GM23338 (cell line): ENCODE results near the gene NF1. TPM values are rescaled to one million over a fixed set of nuclear protein-coding genes. Genes with fewer than 3 reads are reported as not detected.

ENCODE experiments used
- ATAC-seq: fragments of 200-7000 bp; cut with Tn5 transposase; 3 replicates; pipeline ENCODE4 v1.9.1; 2020
- DNase-seq: peaks from one replicate; pipeline ENCODE4 v3.0.0-alpha.2; 2015; ENCODE audit warnings: low spot score
- H2AFZ ChIP-seq: fragments of 200-600 bp; sonication (generic); 2 replicates; pipeline ENCODE4 v1.8.0; 2016; ENCODE audit warnings: antibody characterized with exemption, mild to moderate bottlenecking, moderate library complexity
- H3F3A ChIP-seq: fragments of 200-600 bp; sonication (generic); replicated peaks from 2 replicates; pipeline ENCODE4 v1.8.0; 2017; ENCODE audit warnings: antibody characterized with exemption, mixed run types, low read depth
- H3K27ac ChIP-seq: fragments of 200-600 bp; sonication (generic); 2 replicates; pipeline ENCODE4 v1.6.1; 2016; ENCODE audit warnings: low read depth
- H3K27me3 ChIP-seq: fragments of 200-600 bp; sonication (generic); 2 replicates; pipeline ENCODE4 v1.8.0; 2016; ENCODE audit warnings: mild to moderate bottlenecking, mixed run types, moderate library complexity; ENCODE audit not compliant: insufficient read depth
- H3K36me3 ChIP-seq: fragments of 200-600 bp; sonication (generic); 2 replicates; pipeline ENCODE4 v1.8.0; 2016; ENCODE audit warnings: mild to moderate bottlenecking; ENCODE audit not compliant: insufficient read depth
- H3K4me1 ChIP-seq: fragments of 200-600 bp; sonication (generic); 2 replicates; pipeline ENCODE4 v1.8.0; 2016; ENCODE audit warnings: mild to moderate bottlenecking, moderate library complexity; ENCODE audit not compliant: insufficient read depth
- H3K4me2 ChIP-seq: fragments of 200-600 bp; sonication (generic); 2 replicates; pipeline ENCODE4 v1.7.1; 2017; ENCODE audit warnings: mixed run types
- H3K4me3 ChIP-seq: fragments of 200-600 bp; sonication (generic); 2 replicates; pipeline ENCODE4 v1.6.1; 2016; ENCODE audit warnings: mixed run types
- H3K79me2 ChIP-seq: fragments of 200-600 bp; sonication (generic); replicated peaks from 2 replicates; pipeline ENCODE4 v1.8.0; 2017; ENCODE audit warnings: mild to moderate bottlenecking; ENCODE audit not compliant: insufficient read depth
- H3K9me2 ChIP-seq: fragments of 200-600 bp; sonication (generic); 2 replicates; pipeline ENCODE4 v1.8.0; 2017; ENCODE audit not compliant: insufficient read depth
- H4K20me1 ChIP-seq: fragments of 200-600 bp; sonication (generic); replicated peaks from 2 replicates; pipeline ENCODE4 v1.8.0; 2017; ENCODE audit warnings: mild to moderate bottlenecking; ENCODE audit not compliant: insufficient read depth
- H3K27ac Mint-ChIP-seq: 2 replicates; pipeline ENCODE4 v1.8.0; 2020; ENCODE audit warnings: inconsistent platforms, mild to moderate bottlenecking, moderate library complexity, mixed read lengths
- H3K27me3 Mint-ChIP-seq: 3 replicates; pipeline ENCODE4 v1.8.0; 2022; ENCODE audit warnings: low read depth, mild to moderate bottlenecking, moderate library complexity, mixed read lengths, inconsistent platforms; ENCODE audit not compliant: insufficient read depth, poor library complexity
- H3K36me3 Mint-ChIP-seq: 3 replicates; pipeline ENCODE4 v1.8.0; 2021; ENCODE audit warnings: low read depth, mild to moderate bottlenecking, inconsistent platforms, moderate library complexity, mixed read lengths
- H3K4me1 Mint-ChIP-seq: 3 replicates; pipeline ENCODE4 v1.8.0; 2020; ENCODE audit warnings: mild to moderate bottlenecking, inconsistent platforms, mixed read lengths
- H3K4me3 Mint-ChIP-seq: 3 replicates; pipeline ENCODE4 v1.8.0; 2021; ENCODE audit warnings: moderate library complexity, mild to moderate bottlenecking, inconsistent platforms, mixed read lengths
- H3K9me3 Mint-ChIP-seq: 3 replicates; pipeline ENCODE4 v1.8.0; 2020; ENCODE audit warnings: moderate library complexity, mild to moderate bottlenecking, inconsistent platforms, mixed read lengths
- CREB1 ChIP-seq: fragments of 250-450 bp; sonication (Bioruptor Pico); IDR thresholded peaks from 2 replicates; pipeline ENCODE4 v1.5.0; 2020; ENCODE audit warnings: low read depth, mild to moderate bottlenecking, moderate library complexity
- EZH2 ChIP-seq: fragments of 200-600 bp; sonication (generic); IDR thresholded peaks from one replicate; pipeline ENCODE4 v1.8.0; 2017; ENCODE audit warnings: antibody characterized with exemption, mild to moderate bottlenecking, low read depth; ENCODE audit not compliant: unreplicated experiment
- EZH2phosphoT487 ChIP-seq: fragments of 200-600 bp; sonication (generic); IDR thresholded peaks from one replicate; pipeline ENCODE4 v1.8.1; 2018; ENCODE audit warnings: antibody characterized with exemption; ENCODE audit not compliant: unreplicated experiment
- JUNB ChIP-seq: IDR thresholded peaks from one replicate; pipeline ENCODE4 v1.6.1; 2016; ENCODE audit warnings: antibody characterized with exemption; ENCODE audit not compliant: unreplicated experiment
- NANOG ChIP-seq: IDR thresholded peaks from 2 replicates; pipeline ENCODE4 v1.6.1; 2016; ENCODE audit warnings: antibody characterized with exemption, borderline replicate concordance
- POLR2AphosphoS5 ChIP-seq: IDR thresholded peaks from 2 replicates; pipeline ENCODE4 v1.6.1; 2016; ENCODE audit warnings: antibody characterized with exemption, low read depth
- REST ChIP-seq: IDR thresholded peaks from one replicate; pipeline ENCODE4 v1.6.1; 2018; ENCODE audit warnings: antibody characterized with exemption; ENCODE audit not compliant: unreplicated experiment
- STAT1 ChIP-seq: IDR thresholded peaks from one replicate; pipeline ENCODE4 v1.6.1; 2016; ENCODE audit warnings: antibody characterized with exemption; ENCODE audit not compliant: unreplicated experiment
- ZNF114 ChIP-seq: fragments of 250-450 bp; sonication (Bioruptor Pico); IDR thresholded peaks from 2 replicates; pipeline ENCODE4 v1.5.0; 2020; ENCODE audit warnings: mild to moderate bottlenecking, moderate library complexity
- ZNF331 ChIP-seq: fragments of 250-450 bp; sonication (Bioruptor Pico); IDR thresholded peaks from 2 replicates; pipeline ENCODE4 v1.5.0; 2020; ENCODE audit warnings: low read depth, mild to moderate bottlenecking, moderate library complexity
- polyA plus RNA-seq: library from polyadenylated mRNA; unstranded; fragments of >200 nt; fragmentation: Nextera tagmentation; extraction: Ambion mirVana; gene quantifications from 2 replicates; pipeline ENCODE4 v1.2.1, GENCODE V29; 2016
- total RNA-seq: library from RNA; depleted of rRNA; stranded (reverse); fragments of >200 nt; shearing (Covaris generic); gene quantifications from 2 replicates; pipeline ENCODE4 v1.2.3, GENCODE V29; 2014
- TF ChIP-seq, protein P1 (sequence below), 2 experiments: fragments of 200-600 bp in 1 of 2; sonication (generic) in 1 of 2; conservative IDR thresholded peaks; 2 replicates each; pipeline versions ENCODE4 v1.5.1 to v1.6.1; 2016 to 2017; ENCODE audit warnings: antibody characterized with exemption in 2 of 2, low read depth in 2 of 2, mild to moderate bottlenecking in 2 of 2, moderate library complexity in 1 of 2
- TF ChIP-seq, protein P2 (sequence below): IDR thresholded peaks from 2 replicates; pipeline ENCODE4 v1.6.1; 2016; ENCODE audit warnings: antibody characterized with exemption
- TF ChIP-seq, protein P3 (sequence below): fragments of 250-450 bp; sonication (Bioruptor Pico); IDR thresholded peaks from 2 replicates; pipeline ENCODE4 v1.5.0; 2020; ENCODE audit warnings: mild to moderate bottlenecking, moderate library complexity

The NF1 gene
- total and polyA plus RNA-seq, 2 experiments from 2014 or later: 16.3 to 49.7 TPM

DNA sequence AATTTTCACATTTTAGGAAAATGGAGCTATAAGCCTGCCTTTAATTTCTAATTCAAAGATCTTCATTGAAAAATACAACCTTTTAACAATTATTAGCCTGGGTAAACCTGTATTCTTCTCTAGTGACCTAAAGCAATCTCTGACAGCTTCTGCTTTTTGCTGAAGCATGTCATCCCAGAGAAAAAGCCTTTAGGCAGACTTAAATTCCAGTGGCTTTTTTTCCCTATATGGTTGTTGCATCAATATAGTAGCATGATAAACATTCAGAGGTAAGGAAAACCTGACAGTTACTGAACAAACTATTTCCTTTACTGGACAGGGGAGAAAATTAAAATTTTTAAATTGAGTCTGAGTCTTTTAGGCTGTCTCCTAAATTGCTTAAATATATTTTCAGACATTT lies 234.4 kb downstream of the NF1 start:
- Mint-ChIP-seq H3K9me3 (no peaks in the 10 kb centered on the region), H3K27me3 (peaks cover 2% of the 10 kb centered on the region), H3K4me3 (no peak overlapping the region), H3K4me1 (no peaks in the 10 kb centered on the region), H3K36me3 (no peaks in the 10 kb centered on the region), H3K27ac (no peak overlapping the region)
- ATAC-seq (no peak), DNase-seq (no peak)
- no peaks in the 10 kb centered on the region for H3K36me3 ChIP-seq
- no peaks in the 10 kb centered on the region for H4K20me1 ChIP-seq
- no peak overlapping the region for H3K27ac ChIP-seq
- H3K4me3 ChIP-seq: no peak overlapping the region
- H2AFZ ChIP-seq: no peak overlapping the region
- no peaks in the 10 kb centered on the region for H3K27me3 ChIP-seq
- no peaks in the 10 kb centered on the region for H3K9me2 ChIP-seq
- TF ChIP-seq JUNB (no peak), NANOG (no peak), EZH2 (no peak), POLR2AphosphoS5 (no peak), CREB1 (CRISPR knock-in tag) (no peak), REST (no peak), EZH2phosphoT487 (no peak), STAT1 (no peak), ZNF331 (CRISPR knock-in tag) (no peak), ZNF114 (CRISPR knock-in tag) (no peak)
- TF ChIP-seq, protein P1, sequence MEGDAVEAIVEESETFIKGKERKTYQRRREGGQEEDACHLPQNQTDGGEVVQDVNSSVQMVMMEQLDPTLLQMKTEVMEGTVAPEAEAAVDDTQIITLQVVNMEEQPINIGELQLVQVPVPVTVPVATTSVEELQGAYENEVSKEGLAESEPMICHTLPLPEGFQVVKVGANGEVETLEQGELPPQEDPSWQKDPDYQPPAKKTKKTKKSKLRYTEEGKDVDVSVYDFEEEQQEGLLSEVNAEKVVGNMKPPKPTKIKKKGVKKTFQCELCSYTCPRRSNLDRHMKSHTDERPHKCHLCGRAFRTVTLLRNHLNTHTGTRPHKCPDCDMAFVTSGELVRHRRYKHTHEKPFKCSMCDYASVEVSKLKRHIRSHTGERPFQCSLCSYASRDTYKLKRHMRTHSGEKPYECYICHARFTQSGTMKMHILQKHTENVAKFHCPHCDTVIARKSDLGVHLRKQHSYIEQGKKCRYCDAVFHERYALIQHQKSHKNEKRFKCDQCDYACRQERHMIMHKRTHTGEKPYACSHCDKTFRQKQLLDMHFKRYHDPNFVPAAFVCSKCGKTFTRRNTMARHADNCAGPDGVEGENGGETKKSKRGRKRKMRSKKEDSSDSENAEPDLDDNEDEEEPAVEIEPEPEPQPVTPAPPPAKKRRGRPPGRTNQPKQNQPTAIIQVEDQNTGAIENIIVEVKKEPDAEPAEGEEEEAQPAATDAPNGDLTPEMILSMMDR (conservative IDR thresholded peaks at IDR 0.05; ENCODE audit: low read depth in 2 of 2): no peak
- TF ChIP-seq, protein P2, sequence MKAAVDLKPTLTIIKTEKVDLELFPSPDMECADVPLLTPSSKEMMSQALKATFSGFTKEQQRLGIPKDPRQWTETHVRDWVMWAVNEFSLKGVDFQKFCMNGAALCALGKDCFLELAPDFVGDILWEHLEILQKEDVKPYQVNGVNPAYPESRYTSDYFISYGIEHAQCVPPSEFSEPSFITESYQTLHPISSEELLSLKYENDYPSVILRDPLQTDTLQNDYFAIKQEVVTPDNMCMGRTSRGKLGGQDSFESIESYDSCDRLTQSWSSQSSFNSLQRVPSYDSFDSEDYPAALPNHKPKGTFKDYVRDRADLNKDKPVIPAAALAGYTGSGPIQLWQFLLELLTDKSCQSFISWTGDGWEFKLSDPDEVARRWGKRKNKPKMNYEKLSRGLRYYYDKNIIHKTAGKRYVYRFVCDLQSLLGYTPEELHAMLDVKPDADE: no peak
- TF ChIP-seq, protein P3, sequence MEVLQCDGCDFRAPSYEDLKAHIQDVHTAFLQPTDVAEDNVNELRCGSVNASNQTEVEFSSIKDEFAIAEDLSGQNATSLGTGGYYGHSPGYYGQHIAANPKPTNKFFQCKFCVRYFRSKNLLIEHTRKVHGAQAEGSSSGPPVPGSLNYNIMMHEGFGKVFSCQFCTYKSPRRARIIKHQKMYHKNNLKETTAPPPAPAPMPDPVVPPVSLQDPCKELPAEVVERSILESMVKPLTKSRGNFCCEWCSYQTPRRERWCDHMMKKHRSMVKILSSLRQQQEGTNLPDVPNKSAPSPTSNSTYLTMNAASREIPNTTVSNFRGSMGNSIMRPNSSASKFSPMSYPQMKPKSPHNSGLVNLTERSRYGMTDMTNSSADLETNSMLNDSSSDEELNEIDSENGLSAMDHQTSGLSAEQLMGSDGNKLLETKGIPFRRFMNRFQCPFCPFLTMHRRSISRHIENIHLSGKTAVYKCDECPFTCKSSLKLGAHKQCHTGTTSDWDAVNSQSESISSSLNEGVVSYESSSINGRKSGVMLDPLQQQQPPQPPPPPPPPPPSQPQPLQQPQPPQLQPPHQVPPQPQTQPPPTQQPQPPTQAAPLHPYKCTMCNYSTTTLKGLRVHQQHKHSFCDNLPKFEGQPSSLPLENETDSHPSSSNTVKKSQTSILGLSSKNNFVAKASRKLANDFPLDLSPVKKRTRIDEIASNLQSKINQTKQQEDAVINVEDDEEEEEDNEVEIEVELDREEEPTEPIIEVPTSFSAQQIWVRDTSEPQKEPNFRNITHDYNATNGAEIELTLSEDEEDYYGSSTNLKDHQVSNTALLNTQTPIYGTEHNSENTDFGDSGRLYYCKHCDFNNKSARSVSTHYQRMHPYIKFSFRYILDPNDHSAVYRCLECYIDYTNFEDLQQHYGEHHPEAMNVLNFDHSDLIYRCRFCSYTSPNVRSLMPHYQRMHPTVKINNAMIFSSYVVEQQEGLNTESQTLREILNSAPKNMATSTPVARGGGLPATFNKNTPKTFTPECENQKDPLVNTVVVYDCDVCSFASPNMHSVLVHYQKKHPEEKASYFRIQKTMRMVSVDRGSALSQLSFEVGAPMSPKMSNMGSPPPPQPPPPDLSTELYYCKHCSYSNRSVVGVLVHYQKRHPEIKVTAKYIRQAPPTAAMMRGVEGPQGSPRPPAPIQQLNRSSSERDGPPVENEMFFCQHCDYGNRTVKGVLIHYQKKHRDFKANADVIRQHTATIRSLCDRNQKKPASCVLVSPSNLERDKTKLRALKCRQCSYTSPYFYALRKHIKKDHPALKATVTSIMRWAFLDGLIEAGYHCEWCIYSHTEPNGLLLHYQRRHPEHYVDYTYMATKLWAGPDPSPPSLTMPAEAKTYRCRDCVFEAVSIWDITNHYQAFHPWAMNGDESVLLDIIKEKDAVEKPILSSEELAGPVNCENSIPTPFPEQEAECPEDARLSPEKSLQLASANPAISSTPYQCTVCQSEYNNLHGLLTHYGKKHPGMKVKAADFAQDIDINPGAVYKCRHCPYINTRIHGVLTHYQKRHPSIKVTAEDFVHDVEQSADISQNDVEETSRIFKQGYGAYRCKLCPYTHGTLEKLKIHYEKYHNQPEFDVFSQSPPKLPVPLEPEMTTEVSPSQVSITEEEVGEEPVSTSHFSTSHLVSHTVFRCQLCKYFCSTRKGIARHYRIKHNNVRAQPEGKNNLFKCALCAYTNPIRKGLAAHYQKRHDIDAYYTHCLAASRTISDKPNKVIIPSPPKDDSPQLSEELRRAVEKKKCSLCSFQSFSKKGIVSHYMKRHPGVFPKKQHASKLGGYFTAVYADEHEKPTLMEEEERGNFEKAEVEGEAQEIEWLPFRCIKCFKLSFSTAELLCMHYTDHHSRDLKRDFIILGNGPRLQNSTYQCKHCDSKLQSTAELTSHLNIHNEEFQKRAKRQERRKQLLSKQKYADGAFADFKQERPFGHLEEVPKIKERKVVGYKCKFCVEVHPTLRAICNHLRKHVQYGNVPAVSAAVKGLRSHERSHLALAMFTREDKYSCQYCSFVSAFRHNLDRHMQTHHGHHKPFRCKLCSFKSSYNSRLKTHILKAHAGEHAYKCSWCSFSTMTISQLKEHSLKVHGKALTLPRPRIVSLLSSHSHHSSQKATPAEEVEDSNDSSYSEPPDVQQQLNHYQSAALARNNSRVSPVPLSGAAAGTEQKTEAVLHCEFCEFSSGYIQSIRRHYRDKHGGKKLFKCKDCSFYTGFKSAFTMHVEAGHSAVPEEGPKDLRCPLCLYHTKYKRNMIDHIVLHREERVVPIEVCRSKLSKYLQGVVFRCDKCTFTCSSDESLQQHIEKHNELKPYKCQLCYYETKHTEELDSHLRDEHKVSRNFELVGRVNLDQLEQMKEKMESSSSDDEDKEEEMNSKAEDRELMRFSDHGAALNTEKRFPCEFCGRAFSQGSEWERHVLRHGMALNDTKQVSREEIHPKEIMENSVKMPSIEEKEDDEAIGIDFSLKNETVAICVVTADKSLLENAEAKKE (CRISPR knock-in tag): no peak
- H3F3A ChIP-seq: no peaks in the 10 kb centered on the region
- no peak overlapping the region for H3K4me2 ChIP-seq
- no peaks in the 10 kb centered on the region for H3K4me1 ChIP-seq
- no peaks in the 10 kb centered on the region for H3K79me2 ChIP-seq
